HCT116 (cell line): ENCODE data around the gene TTLL5. TPM values are rescaled to one million over a fixed set of nuclear protein-coding genes. Genes with fewer than 3 reads are reported as not detected.

Experiments
- ATAC-seq: fragments of 200-7000 bp; cut with Tn5 transposase; 2 replicates; pipeline ENCODE4 v1.9.1; 2020; ENCODE audit warnings: mild to moderate bottlenecking, moderate library complexity
- BruUV-seq: library from RNA; stranded (reverse); fragments of 400-500 nt; replicated peaks from 2 replicates; lab custom pipeline; 2021; lab: Mats Ljungman, UMichigan
- CTCF ChIA-PET: fragments of 300-600 bp; sonication (Branson Sonifier 250); formaldehyde crosslinking; loops from one replicate; lab custom pipeline; 2021; ENCODE audit warnings: antibody characterized with exemption; lab: Charles Lee
- POLR2A ChIA-PET: fragments of 300-600, 350-600 bp; sonication (Branson Sonifier 250); formaldehyde crosslinking; loops from one replicate; lab custom pipeline; 2021; ENCODE audit warnings: antibody characterized with exemption; lab: Charles Lee
- RAD21 ChIA-PET, 2 experiments: fragments of 300-600 bp; sonication (Branson Sonifier 250); formaldehyde crosslinking; loops; one replicate each; lab custom pipeline; 2023; ENCODE audit warnings: low total read pairs in 2 of 2; ENCODE audit not compliant: uncharacterized antibody in 2 of 2, unreplicated experiment in 2 of 2, low non-redundant PET in 1 of 2; lab: Charles Lee
- DNase-seq: peaks from one replicate; pipeline ENCODE4 v3.0.0-alpha.2; 2010; ENCODE audit warnings: low read depth, low spot score
- H2AFZ ChIP-seq: fragments of 200-600 bp; shearing (Covaris generic), sonication (generic); 2 replicates; pipeline ENCODE4 v1.6.1; 2017; ENCODE audit warnings: low read depth, mixed run types, mixed read lengths, antibody characterized with exemption, low read length; ENCODE audit not compliant: poor library complexity, severe bottlenecking
- H3K27ac ChIP-seq: 2 replicates; pipeline ENCODE4 v1.5.1; 2012; ENCODE audit warnings: low read depth, low read length
- H3K27me3 ChIP-seq: fragments of 200-600 bp; sonication (generic); 2 replicates; pipeline ENCODE4 v1.6.1; 2016; ENCODE audit warnings: mixed run types, low read length, mixed read lengths; ENCODE audit not compliant: insufficient read depth
- H3K36me3 ChIP-seq, 2 experiments: fragments of 200-500 bp in 1 of 2; fragments of 200-600 bp in 1 of 2; sonication (Bioruptor generic) in 1 of 2; sonication (generic) in 1 of 2; 2 replicates each; pipeline versions ENCODE4 v1.5.1 to v1.6.1; 2014 to 2016; ENCODE audit warnings: low read length in 2 of 2, inconsistent platforms in 1 of 2, mixed read lengths in 1 of 2, mixed run types in 1 of 2; ENCODE audit not compliant: insufficient read depth in 2 of 2, control insufficient read depth in 1 of 2
- H3K4me1 ChIP-seq, 2 experiments: fragments of 200-600 bp in 1 of 2; sonication (generic) in 1 of 2; 2 replicates each; pipeline versions ENCODE4 v1.5.1 to v1.6.1; 2012 to 2017; ENCODE audit warnings: low read length in 2 of 2, inconsistent platforms in 1 of 2, mild to moderate bottlenecking in 1 of 2, mixed read lengths in 1 of 2, mixed run types in 1 of 2, moderate library complexity in 1 of 2; ENCODE audit not compliant: insufficient read depth in 2 of 2, control insufficient read depth in 1 of 2
- H3K4me2 ChIP-seq: fragments of 200-600 bp; sonication (generic); 2 replicates; pipeline ENCODE4 v1.6.1; 2017; ENCODE audit warnings: mixed run types, low read length, mixed read lengths
- H3K4me3 ChIP-seq, 2 experiments: fragments of 200-600 bp in 1 of 2; sonication (generic) in 1 of 2; replicated peaks in 1 of 2; 2 replicates each; pipeline ENCODE4 v1.5.1; 2011 to 2016; ENCODE audit warnings: low read length in 2 of 2, control low read depth in 1 of 2, low read depth in 1 of 2, mild to moderate bottlenecking in 1 of 2, mixed read lengths in 1 of 2, mixed run types in 1 of 2
- H3K79me2 ChIP-seq: fragments of 200-600 bp; sonication (generic); 2 replicates; pipeline ENCODE4 v1.6.1; 2017; ENCODE audit warnings: mild to moderate bottlenecking, mixed run types, low read length, moderate library complexity, mixed read lengths; ENCODE audit not compliant: insufficient read depth
- H3K9ac ChIP-seq: fragments of 200-600 bp; sonication (generic); 2 replicates; pipeline ENCODE4 v1.6.1; 2016; ENCODE audit warnings: low read length, mixed read lengths
- H3K9me2 ChIP-seq: fragments of 200-600 bp; sonication (generic), shearing (Covaris generic); 2 replicates; pipeline ENCODE4 v1.6.1; 2017; ENCODE audit warnings: mixed run types, mild to moderate bottlenecking, moderate library complexity; ENCODE audit not compliant: insufficient read depth
- H3K9me3 ChIP-seq, 2 experiments: fragments of 200-500 bp in 1 of 2; fragments of 200-600 bp in 1 of 2; sonication (Bioruptor generic) in 1 of 2; sonication (generic) in 1 of 2; 2 replicates each; pipeline ENCODE4 v1.6.1; 2014 to 2017; ENCODE audit warnings: low read length in 2 of 2, mixed read lengths in 2 of 2, inconsistent platforms in 1 of 2, low read depth in 1 of 2, mild to moderate bottlenecking in 1 of 2, mixed run types in 1 of 2, moderate library complexity in 1 of 2; ENCODE audit not compliant: control insufficient read depth in 1 of 2, insufficient read depth in 1 of 2
- H4K20me1 ChIP-seq: fragments of 200-600 bp; sonication (generic), shearing (Covaris generic); 2 replicates; pipeline ENCODE4 v1.6.1; 2017; ENCODE audit warnings: mixed run types, mild to moderate bottlenecking, moderate library complexity; ENCODE audit not compliant: insufficient read depth
- ATF3 ChIP-seq: IDR thresholded peaks from 2 replicates; pipeline ENCODE4 v1.6.1; 2012
- CEBPB ChIP-seq: IDR thresholded peaks from 2 replicates; pipeline ENCODE4 v1.6.1; 2012; ENCODE audit warnings: low read depth
- EGR1 ChIP-seq: IDR thresholded peaks from 2 replicates; pipeline ENCODE4 v1.6.1; 2012; ENCODE audit warnings: low read depth
- EZH2 ChIP-seq: fragments of 200-600 bp; sonication (generic); IDR thresholded peaks from 2 replicates; pipeline ENCODE4 v1.6.1; 2017; ENCODE audit warnings: antibody characterized with exemption, mixed run types
- EZH2phosphoT487 ChIP-seq: fragments of 200-600 bp; IDR thresholded peaks from 2 replicates; pipeline ENCODE4 v1.6.1; 2018; ENCODE audit warnings: antibody characterized with exemption, borderline replicate concordance
- FOSL1 ChIP-seq: IDR thresholded peaks from 2 replicates; pipeline ENCODE4 v1.6.1; 2012; ENCODE audit warnings: low read depth
- RAD21 ChIP-seq: IDR thresholded peaks from 2 replicates; pipeline ENCODE4 v1.6.1; 2012; ENCODE audit warnings: low read depth, mild to moderate bottlenecking
- SIN3A ChIP-seq: IDR thresholded peaks from 2 replicates; pipeline ENCODE4 v1.6.1; 2012; ENCODE audit warnings: low read depth
- SRF ChIP-seq: IDR thresholded peaks from 2 replicates; pipeline ENCODE4 v1.6.1; 2012; ENCODE audit warnings: low read depth
- TCF7L2 ChIP-seq: IDR thresholded peaks from 2 replicates; pipeline ENCODE4 v1.7.0; 2011; ENCODE audit warnings: borderline replicate concordance, inconsistent platforms; ENCODE audit not compliant: insufficient read depth, insufficient read length; ENCODE audit errors: extremely low read depth
- intact Hi-C: fragments of 100-400 bp; cut with micrococcal nuclease; formaldehyde crosslinking; loops from 2 replicates; pipeline ENCODE4 v1.10.0; 2022
- total RNA-seq: library from RNA; stranded (reverse); gene quantifications from one replicate; pipeline ENCODE4 v1.2.1, GENCODE V29; 2021; ENCODE audit not compliant: unreplicated experiment
- TF ChIP-seq, protein P1 (sequence below), 3 experiments: fragments of 200-600 bp in 1 of 3; sonication (generic) in 1 of 3; IDR thresholded peaks in 2 of 3; conservative IDR thresholded peaks in 1 of 3; 2 replicates each; pipeline ENCODE4 v1.5.1; 2012 to 2017; ENCODE audit warnings: low read depth in 2 of 3, low read length in 2 of 3, antibody characterized with exemption in 1 of 3, borderline replicate concordance in 1 of 3, control low read depth in 1 of 3, mild to moderate bottlenecking in 1 of 3, mixed read lengths in 1 of 3, mixed run types in 1 of 3, moderate library complexity in 1 of 3; ENCODE audit not compliant: insufficient read depth in 1 of 3

The TTLL5 gene
- total RNA-seq, 1 experiment from 2014 or later = 26.2 TPM

- Histone ChIP-seq H3K4me1 (no peaks in the 10 kb centered on the region), H3K4me3 (no peak overlapping the region), H3K9me3 (no peaks in the 10 kb centered on the region)
- intact Hi-C loops = no loop called here
- DNase-seq = no peak
- TF ChIP-seq EGR1 (no peak), CEBPB (no peak), ATF3 (no peak), EZH2 (no peak), TCF7L2 (no peak), EZH2phosphoT487 (no peak), SIN3A (no peak), SRF (no peak), FOSL1 (no peak), RAD21 (no peak)
- TF ChIP-seq, protein P1, sequence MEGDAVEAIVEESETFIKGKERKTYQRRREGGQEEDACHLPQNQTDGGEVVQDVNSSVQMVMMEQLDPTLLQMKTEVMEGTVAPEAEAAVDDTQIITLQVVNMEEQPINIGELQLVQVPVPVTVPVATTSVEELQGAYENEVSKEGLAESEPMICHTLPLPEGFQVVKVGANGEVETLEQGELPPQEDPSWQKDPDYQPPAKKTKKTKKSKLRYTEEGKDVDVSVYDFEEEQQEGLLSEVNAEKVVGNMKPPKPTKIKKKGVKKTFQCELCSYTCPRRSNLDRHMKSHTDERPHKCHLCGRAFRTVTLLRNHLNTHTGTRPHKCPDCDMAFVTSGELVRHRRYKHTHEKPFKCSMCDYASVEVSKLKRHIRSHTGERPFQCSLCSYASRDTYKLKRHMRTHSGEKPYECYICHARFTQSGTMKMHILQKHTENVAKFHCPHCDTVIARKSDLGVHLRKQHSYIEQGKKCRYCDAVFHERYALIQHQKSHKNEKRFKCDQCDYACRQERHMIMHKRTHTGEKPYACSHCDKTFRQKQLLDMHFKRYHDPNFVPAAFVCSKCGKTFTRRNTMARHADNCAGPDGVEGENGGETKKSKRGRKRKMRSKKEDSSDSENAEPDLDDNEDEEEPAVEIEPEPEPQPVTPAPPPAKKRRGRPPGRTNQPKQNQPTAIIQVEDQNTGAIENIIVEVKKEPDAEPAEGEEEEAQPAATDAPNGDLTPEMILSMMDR (IDR thresholded peaks at IDR 0.05 in 2 of 3, conservative IDR thresholded peaks at IDR 0.05 in 1 of 3; ENCODE audit: borderline replicate concordance in 1 of 3, insufficient read depth in 1 of 3, low read depth in 2 of 3, low read length in 2 of 3) = no peak
- TF ChIP-seq, all 23 proteins: peak for 0
- H3K9ac ChIP-seq = no peak overlapping the region
- ChIA-PET RAD21 (no interaction called here), CTCF (no interaction called here), POLR2A (no interaction called here)
- no peak overlapping the region for H3K4me2 ChIP-seq
- no peak overlapping the region for H3K27ac ChIP-seq
- peaks cover 9 to 25% of the 10 kb centered on the region in 2 experiments; a peak in 3 of 4 replicates for H3K36me3 ChIP-seq
- no TSS peak for BruUV-seq
- no peaks in the 10 kb centered on the region for H3K79me2 ChIP-seq
- no peak for ATAC-seq
- no peaks in the 10 kb centered on the region for H3K9me2 ChIP-seq
- H4K20me1 ChIP-seq = no peaks in the 10 kb centered on the region
- H3K27me3 ChIP-seq = no peaks in the 10 kb centered on the region
- no peak overlapping the region for H2AFZ ChIP-seq
These were observed 335.4 kb downstream of the TTLL5 start for GRCh38 chr14:75996488-75996887.
